Body of pancreas (tissue), 4 donors: ENCODE results near the gene UROD. TPM values are rescaled to one million over a fixed set of nuclear protein-coding genes. Genes with fewer than 3 reads are reported as not detected.

Source experiments
- ATAC-seq: fragments of 150-250 bp; one replicate; pipeline ENCODE4 v1.9.1; 2016
- DNase-seq, 4 donors: peaks; one replicate each; pipeline ENCODE4 v3.0.0-alpha.2; 2019
- H3K27ac ChIP-seq, 4 donors: fragments of 200-600 bp; sonication (generic); 1 replicate in 3 of 4; 2 replicates in 1 of 4; pipeline versions ENCODE4 v1.5.1 to v1.6.1; 2016 to 2019; ENCODE audit warnings: mild to moderate bottlenecking in 1 of 4, mixed read lengths in 1 of 4, moderate library complexity in 1 of 4
- H3K27me3 ChIP-seq, 2 donors: fragments of 200-600 bp; sonication (generic); one replicate each; pipeline ENCODE4 v1.6.0; 2016; ENCODE audit warnings: mild to moderate bottlenecking in 1 of 2
- H3K36me3 ChIP-seq, 2 donors: fragments of 200-600 bp; sonication (generic); replicated peaks in 1 of 2; 2 replicates each; pipeline ENCODE4 v1.5.1; 2016; ENCODE audit warnings: low read depth in 2 of 2; ENCODE audit not compliant: insufficient read depth in 1 of 2
- H3K4me1 ChIP-seq: fragments of 200-600 bp; sonication (generic); one replicate; pipeline ENCODE4 v1.6.0; 2016
- H3K4me3 ChIP-seq, 2 donors: fragments of 200-600 bp; sonication (generic); 1 replicate in 1 of 2; 2 replicates in 1 of 2; pipeline ENCODE4 v1.5.1; 2016 to 2019
- H3K9me3 ChIP-seq, 3 donors: fragments of 200-600 bp; sonication (generic); 1 replicate in 2 of 3; 2 replicates in 1 of 3; pipeline ENCODE4 v1.5.1; 2016
- POLR2A ChIP-seq, 3 donors: fragments of 450-650 bp; IDR thresholded peaks; one replicate each; pipeline ENCODE4 v1.6.1; 2016; ENCODE audit warnings: antibody characterized with exemption in 3 of 3, mild to moderate bottlenecking in 2 of 3
- WGBS, 2 donors: methylation state at CpG; one replicate each; pipeline ENCODE4 v1.1.5; 2017; 5-methylcytosine and 5-hydroxymethylcytosine counted together
- intact Hi-C: fragments of 100-400 bp; cut with DNase I; formaldehyde crosslinking; loops from one replicate; pipeline ENCODE4 v1.15.1; 2023
- total RNA-seq, 2 donors: library from RNA; depleted of rRNA; stranded (reverse); fragments of >200 nt; gene quantifications; one replicate each; pipeline ENCODE4 v1.1.0, GENCODE V29; 2016
- TF ChIP-seq, protein P1 (sequence below), 7 experiments: fragments of 450-650 bp in 4 of 7; fragments of 200-600 bp in 3 of 7; sonication (generic) in 3 of 7; IDR thresholded peaks; one replicate each; pipeline ENCODE4 v1.5.1; 2016 to 2019; ENCODE audit warnings: antibody characterized with exemption in 7 of 7

The UROD gene
- total RNA-seq, 2 donors from 2014 or later: 32.2 to 39.6 TPM

DNA sequence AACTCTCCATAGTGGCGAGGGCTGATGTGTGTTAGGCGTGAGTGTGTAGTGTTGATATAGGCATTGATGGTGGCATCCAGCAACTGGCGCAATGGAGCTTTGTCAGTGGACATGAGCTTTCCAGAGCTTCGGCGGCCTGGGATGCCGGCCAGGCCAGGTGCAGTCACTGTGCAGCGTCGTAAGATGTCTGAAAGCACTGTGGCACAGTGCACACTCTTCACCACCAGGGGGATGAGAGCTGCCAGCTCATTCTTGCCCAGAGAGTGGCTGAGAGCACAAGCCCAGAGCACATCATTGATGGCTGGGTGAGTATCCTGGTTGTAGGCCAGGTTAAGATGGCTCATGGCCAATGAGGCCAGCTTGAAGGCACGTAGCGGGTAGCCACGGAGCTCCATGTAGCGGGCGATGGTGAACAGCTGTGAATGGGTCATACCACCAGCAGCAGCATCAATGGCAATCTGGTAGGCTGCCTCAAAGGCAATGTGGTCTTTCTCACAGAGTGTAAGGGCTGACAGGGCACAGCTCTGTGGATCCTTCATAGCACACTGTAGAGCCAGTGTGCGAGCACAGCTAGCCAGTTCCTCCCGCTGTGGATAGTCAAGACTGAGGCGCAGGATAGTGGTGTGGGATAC is 6.7 kb downstream of the UROD start:
- H3K27me3 ChIP-seq: no peaks in the 10 kb centered on the region
- TF ChIP-seq, protein P1, sequence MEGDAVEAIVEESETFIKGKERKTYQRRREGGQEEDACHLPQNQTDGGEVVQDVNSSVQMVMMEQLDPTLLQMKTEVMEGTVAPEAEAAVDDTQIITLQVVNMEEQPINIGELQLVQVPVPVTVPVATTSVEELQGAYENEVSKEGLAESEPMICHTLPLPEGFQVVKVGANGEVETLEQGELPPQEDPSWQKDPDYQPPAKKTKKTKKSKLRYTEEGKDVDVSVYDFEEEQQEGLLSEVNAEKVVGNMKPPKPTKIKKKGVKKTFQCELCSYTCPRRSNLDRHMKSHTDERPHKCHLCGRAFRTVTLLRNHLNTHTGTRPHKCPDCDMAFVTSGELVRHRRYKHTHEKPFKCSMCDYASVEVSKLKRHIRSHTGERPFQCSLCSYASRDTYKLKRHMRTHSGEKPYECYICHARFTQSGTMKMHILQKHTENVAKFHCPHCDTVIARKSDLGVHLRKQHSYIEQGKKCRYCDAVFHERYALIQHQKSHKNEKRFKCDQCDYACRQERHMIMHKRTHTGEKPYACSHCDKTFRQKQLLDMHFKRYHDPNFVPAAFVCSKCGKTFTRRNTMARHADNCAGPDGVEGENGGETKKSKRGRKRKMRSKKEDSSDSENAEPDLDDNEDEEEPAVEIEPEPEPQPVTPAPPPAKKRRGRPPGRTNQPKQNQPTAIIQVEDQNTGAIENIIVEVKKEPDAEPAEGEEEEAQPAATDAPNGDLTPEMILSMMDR (IDR thresholded peaks at IDR 0.05): peak; percentile 75 to 93 (median 91)
- no peak for TF ChIP-seq POLR2A (IDR thresholded peaks at IDR 0.05)
- intact Hi-C loops: loop anchor here (5.0 to 10.0 kb wide), 2 partner anchors 284 to 476 kb away; partner anchors contain the start of gene TESK2
- peaks cover 13% of the 10 kb centered on the region for H3K4me1 ChIP-seq
- H3K9me3 ChIP-seq: no peaks in the 10 kb centered on the region
- no peak overlapping the region for H3K4me3 ChIP-seq
- 38 to 44% methylated on average over 14 to 16 of the region's 16 CpGs for WGBS, 2 donors
- ATAC-seq (peak; percentile 91), DNase-seq (peak; percentile 82 to 86 (median 84))
- H3K36me3 ChIP-seq: no peaks in the 10 kb centered on the region
- no peak overlapping the region for H3K27ac ChIP-seq

DNA sequence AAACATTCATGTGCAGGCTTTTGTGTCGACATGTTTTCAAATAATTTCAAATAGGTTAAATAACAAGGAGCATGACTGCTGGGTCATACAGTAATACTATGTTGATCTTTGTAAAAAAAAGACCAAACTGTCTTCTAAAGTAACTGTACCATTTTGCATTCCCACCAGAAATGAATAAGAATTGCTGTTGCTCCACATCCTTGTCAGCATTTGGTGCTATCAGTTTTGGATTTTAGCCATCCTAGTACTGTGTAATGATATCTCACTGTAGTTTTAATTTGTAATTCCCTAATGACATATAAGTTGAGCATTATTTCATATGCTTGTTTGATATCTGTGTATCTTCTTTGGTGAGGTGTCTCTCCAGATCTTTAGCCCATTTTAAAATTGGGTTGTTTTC is 11.6 kb downstream of the UROD start:
- ATAC-seq (no peak), DNase-seq (no peak)
- TF ChIP-seq, protein P1 (IDR thresholded peaks at IDR 0.05): no peak
- no peak for TF ChIP-seq POLR2A (IDR thresholded peaks at IDR 0.05)
- Histone ChIP-seq H3K27me3 (no peaks in the 10 kb centered on the region), H3K9me3 (no peaks in the 10 kb centered on the region), H3K4me3 (no peak overlapping the region), H3K27ac (no peak overlapping the region), H3K4me1 (peaks cover 2% of the 10 kb centered on the region), H3K36me3 (no peaks in the 10 kb centered on the region)
- WGBS, 2 donors: 94 to 100% methylated on average over 1 of the region's 1 CpG
- intact Hi-C loops: loop anchor here (10.0 kb wide), 1 partner anchor 191 kb away; no protein-coding TSS in a partner anchor

DNA sequence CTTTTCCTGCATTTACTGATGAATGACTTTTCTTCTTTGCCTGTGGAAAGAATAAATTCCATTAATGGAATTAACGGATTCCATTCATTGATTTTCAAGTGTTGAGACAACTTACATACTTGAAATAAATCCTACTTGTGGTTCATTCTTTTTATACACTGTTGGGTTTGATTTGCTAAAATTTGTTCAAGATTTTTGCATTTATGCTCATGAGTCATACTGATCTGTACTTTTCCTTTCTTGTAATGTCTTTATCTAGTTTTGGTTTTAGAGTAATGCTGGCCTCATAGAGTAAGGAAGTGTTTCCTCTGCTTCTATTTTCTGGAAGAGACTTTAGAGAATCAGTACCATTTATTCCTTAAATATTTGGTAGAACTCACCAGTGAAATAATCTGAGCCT is 14.4 kb downstream of the UROD start:
- Histone ChIP-seq H3K9me3 (no peaks in the 10 kb centered on the region), H3K36me3 (no peaks in the 10 kb centered on the region), H3K4me1 (no peaks in the 10 kb centered on the region), H3K4me3 (no peak overlapping the region), H3K27me3 (no peaks in the 10 kb centered on the region), H3K27ac (no peak overlapping the region)
- WGBS, 2 donors: 88 to 93% methylated on average over 1 of the region's 1 CpG
- TF ChIP-seq POLR2A (IDR thresholded peaks at IDR 0.05): no peak
- TF ChIP-seq, protein P1 (IDR thresholded peaks at IDR 0.05): no peak
- ATAC-seq (no peak), DNase-seq (no peak)
- intact Hi-C loops: loop anchor here (10.0 kb wide), 1 partner anchor 188 kb away; no protein-coding TSS in a partner anchor

DNA sequence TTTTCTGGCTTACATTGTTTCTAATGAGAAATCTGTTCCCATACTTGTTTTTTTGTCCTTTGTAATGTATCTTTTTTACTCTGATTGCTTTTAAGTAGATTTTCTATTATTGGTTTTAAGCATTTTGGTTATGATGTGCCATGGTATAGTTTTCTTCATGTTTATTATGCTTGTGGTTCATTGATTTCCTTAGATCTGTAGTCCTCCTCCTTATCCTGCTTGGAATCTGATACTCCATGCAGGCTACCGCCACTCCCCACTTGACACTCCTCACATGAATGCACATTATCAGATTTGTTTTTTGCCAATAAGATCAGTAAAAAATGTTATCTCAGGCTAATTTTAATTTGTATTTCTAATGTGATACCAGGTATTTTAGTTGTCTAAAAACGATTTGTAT is 20.8 kb downstream of the UROD start:
- WGBS, 2 donors: 80 to 82% methylated on average over 2 of the region's 2 CpGs
- TF ChIP-seq, protein P1 (IDR thresholded peaks at IDR 0.05): no peak
- no peak for TF ChIP-seq POLR2A (IDR thresholded peaks at IDR 0.05)

DNA sequence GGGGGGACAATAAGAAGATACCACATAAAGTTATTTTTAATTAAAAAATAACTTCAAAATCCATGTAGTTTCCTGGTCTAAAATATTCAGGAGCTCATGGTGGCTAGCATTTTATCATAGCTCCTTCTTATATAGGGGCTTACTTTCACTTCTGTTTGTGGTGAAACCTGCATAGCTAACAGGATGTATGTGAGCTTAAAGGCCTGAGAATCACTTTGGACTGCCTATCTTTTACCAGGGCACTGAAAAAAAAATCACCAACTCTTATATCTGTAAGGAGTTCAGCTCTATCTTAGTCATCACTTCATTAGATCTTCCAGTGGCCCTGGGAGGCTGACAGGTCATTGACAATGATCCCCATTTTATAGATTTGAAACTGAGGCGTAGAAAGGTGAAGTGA is 21.3 kb downstream of the UROD start:
- no peaks in the 10 kb centered on the region for H3K36me3 ChIP-seq
- ATAC-seq (no peak), DNase-seq (no peak)
- no peak for TF ChIP-seq POLR2A (IDR thresholded peaks at IDR 0.05)
- TF ChIP-seq, protein P1 (IDR thresholded peaks at IDR 0.05): no peak
- 91 to 100% methylated on average over 1 of the region's 1 CpG for WGBS, 2 donors
- H3K4me1 ChIP-seq: no peaks in the 10 kb centered on the region
- no peaks in the 10 kb centered on the region for H3K27me3 ChIP-seq
- intact Hi-C loops: no loop called here
- H3K27ac ChIP-seq: no peak overlapping the region
- H3K9me3 ChIP-seq: no peaks in the 10 kb centered on the region
- H3K4me3 ChIP-seq: no peak overlapping the region

More for the DNA sequence above, 20.8 kb downstream of the UROD start:
- intact Hi-C loops: no loop called here
- H3K4me1 ChIP-seq: no peaks in the 10 kb centered on the region
- H3K4me3 ChIP-seq: no peak overlapping the region
- no peak for ATAC-seq
- H3K27ac ChIP-seq: no peak overlapping the region
- H3K9me3 ChIP-seq: no peaks in the 10 kb centered on the region
- H3K36me3 ChIP-seq: no peaks in the 10 kb centered on the region
- H3K27me3 ChIP-seq: no peaks in the 10 kb centered on the region
- no peak for DNase-seq
